8988T (cell line): ENCODE measurements around the gene TTLL10.

Experiments
- DNase-seq: peaks from one replicate; pipeline ENCODE4 v3.0.0; 2011

TTLL10 gene

DNA sequence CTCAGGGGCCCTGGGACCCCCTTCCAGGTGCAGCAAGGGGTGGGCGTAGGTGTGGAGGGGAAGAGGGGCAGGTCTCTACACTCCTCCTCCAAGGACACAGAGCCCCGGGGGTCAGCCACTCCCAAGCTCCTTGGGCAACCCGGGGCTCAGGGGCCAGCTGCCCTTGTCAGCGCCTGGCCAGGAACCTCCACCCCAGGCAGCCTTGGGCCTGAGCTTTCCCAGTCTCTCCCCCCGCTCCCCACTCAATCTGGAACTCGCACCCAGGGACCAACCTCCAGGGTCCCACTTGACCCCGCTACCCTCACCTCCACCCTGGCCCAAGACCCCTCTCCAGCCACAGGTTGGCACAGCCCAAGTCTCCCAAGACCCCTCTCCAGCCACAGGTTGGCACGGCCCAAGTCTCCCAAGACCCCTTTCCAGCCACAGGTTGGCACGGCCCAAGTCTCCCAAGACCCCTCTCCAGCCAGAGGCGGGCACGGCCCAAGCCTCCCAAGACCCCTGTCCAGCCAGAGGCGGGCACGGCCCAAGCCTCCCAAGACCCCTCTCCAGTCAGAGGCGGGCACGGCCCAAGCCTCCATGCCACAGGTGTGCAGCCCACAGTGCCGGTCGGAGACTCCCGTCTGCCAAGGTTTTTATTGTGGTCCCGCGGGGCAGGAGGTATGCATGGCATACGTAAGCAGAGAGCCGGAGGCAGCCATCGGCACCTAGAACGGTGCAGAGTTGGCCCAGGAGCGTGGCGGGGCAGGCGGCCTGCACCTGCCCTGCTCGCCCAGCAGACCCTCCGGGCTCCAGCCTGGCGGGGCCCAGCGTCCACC, 37.3 kb downstream of the TTLL10 start:
- peak; percentile 37 for DNase-seq

DNA sequence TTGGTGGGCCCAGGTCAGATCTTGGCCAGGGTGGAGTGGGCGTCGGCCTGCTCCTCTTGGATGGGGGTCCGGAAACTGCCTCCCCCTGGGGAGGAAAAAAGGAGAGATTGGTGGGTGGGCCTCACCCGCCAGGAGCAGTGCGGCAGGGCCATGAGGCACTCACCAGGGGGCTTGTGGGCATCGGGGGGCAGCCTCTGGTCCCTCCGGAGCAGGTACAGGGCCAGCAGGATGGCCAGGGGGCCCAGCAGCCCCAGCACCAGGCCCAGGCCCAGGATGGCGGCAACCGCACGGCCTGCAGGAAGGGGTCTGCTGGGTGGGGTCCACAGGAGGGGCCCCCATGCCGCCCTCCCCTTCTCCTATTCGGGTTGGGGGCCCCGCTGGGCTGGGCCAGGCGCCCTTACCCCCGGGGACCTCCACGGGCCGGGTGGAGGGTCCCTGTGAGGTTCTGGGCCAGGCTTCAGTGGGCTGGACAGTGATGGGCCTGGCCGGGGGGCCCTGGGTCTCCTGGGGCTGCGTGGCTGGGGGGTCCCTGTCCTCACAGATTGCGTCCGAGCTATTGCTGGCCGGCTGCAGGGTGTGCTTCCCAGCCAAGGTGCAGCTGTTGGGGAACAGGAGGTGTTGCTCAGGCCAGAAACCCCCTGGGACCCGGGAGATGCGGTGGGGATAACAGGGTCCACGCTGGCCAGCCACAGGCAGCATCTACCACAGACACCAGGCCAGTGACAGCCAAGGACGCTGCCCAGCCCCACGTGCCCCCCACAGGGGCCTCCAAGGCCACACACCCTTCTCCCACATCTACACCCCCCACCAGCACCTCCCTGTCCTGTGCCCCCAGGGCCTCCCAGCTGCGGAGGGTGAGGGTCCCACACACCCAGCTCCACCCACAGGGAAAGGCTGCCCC, 38.1 kb downstream of the TTLL10 start:
- DNase-seq, result peak; percentile 22

DNA sequence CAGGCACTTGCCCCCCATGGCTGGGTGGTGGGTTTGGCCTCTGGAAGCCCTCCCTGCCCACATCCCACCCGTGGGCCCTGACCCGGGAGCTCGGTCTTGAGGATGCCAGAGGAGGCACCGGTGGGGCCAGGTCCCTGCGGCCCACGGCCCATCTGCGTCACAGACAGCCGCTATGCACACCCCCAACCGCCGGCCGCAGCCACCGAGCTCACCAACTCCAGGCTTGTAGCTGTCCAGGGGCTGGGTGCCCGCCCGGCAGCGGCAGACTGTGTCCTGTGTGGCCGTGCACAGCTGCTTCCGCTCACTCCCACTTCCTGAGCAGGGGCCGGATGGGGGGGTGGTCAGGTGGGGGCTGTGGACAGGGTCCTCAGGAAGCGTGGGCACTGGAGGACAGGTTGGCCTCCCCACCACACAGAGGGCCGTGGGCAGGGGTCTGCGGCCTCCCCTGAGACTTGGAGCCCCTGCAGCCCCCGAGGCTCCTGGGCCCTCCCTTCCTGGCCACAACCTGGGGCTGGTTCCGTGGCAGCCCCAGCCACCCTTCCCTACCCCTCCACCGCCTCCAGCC, 39.2 kb downstream of the TTLL10 start:
- no peak for DNase-seq

DNA sequence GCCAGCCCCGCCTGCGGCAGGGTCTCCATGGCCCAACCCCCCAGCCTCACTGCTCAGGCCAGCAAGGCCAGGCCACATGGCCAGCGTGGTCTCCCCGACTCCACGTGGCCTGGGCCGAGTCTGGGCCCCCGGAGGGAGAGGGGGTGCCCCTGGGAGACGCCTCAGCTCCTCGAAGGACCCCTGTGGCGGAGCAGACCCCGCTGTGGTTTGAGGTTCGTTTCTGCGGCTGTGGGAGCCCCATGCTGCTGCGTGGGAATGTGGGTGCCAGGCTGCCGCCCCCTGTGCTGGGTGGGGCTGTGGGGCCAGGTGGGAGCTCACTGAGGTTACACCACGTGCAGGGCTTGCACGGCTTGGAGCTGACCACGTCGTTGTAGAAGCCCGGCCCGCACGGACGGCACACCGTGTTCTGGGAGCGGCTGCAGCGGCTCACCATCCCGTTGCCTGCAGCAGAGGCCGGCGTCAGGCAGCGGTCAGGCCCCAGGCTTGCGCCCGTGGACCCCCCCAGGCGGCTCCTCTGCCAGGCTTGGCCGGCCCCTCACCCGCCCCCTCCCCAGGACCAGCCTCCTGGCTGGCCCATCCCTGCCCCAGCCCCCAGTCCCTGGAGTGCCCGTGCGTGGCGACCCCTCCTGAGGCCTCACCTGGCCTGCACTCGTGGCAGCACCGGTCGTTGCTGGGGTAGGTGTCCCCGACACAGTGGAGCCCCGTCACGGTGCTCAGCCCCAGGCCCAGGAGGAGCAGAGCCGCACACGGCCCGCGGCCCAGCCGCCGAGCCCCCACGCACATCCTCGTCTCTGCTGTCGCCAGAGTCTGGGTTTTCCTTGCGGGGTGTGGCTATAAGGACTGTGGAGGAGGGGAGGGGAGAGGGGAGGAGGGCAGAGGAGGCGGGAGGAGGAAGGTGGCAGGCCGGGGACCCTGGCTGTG, 39.9 kb downstream of the TTLL10 start, which contains the start of gene TNFRSF4:
TSS of gene TNFRSF4 (minus strand) at position 809 of the 921 bp plus-strand sequence. CDS start at position 783, 26 bp downstream.
- DNase-seq, result no peak

DNA sequence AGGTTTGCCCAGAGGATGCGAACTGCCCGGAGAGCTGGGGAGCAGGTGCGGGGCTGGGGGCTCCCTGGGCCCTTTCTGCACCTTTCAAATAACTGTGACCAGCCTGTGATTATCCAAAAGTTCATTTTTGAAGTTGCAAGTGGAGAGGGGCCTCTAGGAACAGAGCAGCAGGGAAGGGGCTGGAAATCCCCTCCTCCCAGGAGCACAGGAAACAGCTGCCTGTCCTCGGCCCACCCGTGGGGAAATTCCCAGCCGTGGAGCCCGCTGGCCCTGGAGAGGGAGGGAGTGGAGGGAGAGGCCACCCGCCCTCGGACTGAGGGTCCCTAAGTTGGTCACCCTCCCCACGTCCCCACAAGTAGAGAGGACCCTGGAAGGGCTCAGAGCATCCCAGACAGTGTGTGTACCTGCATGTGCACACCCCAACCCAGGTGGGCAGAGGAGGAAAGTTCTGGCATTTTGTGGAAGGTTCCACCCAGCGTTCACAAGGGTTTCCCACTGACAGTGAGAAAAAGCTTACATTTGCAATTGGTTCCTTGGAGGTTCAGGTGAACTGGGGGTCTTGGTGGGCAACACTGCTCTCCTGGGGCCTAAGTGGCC, 41.5 kb downstream of the TTLL10 start:
- DNase-seq, result no peak

DNA sequence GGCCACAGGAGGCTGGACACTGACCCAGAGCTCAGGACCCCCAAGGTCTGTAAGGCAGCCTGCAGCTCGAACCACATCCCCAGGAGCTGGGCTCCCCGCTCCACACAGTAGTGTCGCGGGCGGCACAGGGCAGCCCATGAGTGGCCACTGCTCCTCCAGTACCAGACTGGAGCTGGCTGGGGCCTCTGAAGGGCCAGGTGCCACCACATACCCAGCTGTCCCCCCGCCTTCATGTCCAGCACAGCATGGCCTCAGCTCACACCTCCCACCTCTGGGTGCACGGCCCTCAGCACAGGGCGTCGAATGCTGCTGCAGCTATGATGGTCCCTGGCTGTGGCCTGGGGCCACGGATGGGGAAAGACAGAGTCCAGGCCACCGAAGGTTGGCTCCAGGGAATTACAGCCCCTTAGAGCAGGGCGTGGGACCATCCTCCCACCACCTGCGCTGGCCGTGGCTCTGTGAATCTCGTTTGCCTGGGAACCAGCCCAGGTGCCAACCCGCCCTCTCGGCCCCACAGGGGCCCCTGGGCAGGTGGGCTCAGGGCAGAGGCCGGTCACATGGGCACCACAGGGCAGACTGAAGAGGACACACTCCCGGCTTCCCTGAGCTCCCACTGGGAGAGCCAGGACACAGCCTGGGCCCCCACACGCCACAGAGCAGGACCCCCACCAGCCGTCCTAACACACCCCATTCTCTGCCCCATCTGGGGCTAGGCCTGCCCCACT, 42.4 kb downstream of the TTLL10 start:
- no peak for DNase-seq

DNA sequence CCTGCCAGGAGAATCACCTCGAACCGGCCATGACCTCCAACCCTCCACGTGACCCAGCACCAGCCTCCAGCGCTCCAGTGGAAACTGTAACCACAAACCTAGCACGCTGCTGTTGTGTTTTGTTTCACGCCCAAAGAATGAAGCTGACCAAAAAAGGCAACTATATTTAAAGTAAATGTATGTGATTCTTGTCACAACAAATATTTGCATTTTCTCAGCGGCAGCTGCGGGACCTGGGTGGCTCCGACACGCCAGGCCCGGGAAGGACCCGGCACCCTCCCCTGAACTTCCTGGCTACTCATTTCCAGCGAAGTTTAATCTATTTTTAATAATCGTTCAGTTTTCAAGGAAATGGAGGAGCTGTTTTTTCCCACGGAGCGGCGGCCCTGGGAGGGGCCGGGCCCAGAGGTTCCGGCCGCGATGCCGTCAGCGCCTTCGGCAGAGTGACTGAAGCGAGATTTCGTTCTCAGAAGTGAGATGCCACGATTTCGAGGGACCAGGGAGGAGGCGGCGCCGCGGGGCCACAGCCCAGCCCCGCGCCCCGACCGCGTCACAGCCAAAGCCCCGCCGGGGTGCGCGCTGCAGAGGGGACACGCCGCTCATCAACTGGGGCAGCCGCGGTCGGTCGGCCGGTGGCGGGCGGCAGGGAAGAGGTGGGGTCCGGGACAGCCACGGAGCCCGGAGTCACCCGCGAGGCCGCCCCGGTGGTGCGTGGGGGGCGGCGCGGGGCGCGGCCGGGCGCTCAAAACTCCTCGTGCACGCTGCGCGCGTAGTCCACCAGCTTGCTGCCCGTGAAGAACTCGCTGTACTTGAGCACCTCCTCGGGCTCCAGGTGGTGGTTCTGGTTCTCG, 43.3 kb downstream of the TTLL10 start:
- no peak for DNase-seq

DNA sequence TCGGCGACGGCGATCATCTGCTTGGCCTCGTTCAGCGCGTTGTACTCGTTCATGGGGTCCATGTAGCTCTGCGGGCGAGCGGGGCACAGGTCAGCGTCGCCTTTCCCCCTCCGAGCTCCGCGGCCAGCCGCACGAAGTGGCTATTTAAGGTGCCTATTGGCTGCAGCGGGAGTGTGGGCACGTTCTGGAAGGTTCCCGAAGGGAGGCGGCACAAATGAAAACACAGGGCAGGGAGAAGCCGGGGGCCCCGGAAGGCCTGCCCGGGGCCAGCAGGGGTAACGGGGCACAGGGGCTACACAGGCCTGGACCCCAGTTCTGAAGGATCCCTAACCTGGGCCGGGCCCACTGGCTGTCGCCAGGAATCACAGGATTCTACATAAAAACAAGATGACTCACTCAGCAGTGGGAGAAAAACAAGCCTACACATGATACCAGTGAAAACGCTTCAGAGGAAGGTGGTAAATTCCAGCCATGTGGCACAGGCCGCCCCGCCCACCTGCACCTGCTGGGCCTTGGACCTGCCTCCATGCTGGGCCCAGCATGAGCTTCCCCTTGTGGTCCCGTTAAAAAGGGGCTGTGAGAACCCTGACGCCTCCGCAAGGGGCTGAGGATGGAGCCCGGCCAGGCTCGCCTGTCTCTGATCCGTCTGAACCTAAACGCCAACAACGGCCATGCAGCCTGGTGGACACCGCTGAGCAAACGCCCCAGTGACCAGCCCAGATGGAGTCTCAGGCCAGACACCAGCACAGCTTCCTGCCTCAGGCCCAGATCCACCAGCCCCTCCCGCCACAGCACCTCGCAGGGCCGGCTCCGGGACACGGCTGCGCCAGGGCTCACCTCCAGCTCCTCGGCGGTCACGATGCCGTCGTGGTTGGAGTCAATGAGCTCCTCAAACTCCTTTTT, 44.2 kb downstream of the TTLL10 start:
- DNase-seq, result peak; percentile 97

DNA sequence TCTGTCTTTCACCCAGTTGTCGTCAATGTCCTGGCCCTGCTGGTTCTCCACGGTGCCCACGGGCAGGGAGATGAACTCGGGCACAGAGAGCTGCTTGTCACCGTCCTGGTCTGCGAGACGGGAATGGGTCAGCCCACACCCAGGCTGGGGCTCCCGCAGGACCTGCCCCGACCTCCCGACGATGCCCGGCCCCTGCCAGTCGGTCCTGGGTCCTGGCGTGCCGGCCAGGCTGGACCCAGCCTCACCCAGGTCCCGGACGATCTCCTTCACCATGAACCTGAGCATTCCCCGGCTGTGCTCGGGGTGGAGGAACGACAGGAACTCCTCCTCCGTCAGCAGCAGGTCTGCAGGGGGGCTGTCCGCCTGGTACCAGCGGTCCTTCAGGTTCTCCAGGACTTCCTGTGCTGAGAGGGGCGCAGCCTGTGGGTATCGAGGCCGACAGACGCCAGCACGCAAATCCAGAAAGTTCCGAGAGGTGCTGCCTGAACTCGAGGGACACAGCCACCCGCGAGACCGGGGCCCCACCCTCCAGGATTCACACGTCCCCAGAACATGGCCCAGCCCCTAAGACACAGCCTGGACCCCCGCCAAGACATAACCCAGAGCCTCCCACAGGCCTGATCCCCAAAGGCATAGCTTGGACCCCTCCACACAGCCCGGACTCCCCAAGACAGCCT, 45.0 kb downstream of the TTLL10 start:
- no peak for DNase-seq

DNA sequence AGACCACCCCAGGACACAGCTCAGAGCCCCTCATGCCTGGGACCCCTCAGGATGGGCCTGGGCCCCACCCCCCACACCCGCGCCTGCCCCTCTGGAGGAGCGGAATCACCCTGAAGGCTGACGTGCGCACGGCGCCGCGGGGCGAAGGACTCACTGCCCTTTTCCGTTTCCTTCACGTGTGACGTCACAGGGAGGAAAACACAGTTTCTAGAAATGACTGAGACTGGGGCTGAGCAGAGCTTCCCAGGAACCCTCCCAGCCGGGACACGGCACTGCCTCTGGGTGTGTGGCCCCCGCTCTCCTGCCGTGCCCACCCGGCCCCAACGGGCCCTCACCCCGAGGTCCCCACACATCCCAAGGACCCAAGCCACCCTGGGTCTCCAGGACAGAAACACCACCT, 45.7 kb downstream of the TTLL10 start:
- DNase-seq, result no peak

DNA sequence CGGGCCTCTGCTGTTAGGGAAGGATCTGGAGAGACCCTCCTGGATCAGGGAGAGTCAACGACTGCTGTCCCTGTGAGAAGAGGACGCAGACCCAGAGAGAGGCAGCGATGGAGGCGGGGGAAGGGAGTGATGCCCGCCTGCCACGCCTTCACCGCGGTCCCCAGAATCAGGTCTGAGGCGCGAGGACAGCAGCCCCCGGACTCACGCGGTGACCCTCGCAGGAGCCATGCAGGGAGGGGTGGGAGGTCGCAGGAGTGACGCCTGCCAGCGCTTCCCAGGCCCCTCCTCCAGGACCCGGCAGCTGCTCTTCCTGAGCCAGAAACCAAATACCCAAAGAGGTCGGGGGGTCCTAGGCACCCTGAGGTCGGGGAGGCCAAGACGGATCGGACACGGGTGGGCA, 46.5 kb downstream of the TTLL10 start:
- DNase-seq, result no peak

DNA sequence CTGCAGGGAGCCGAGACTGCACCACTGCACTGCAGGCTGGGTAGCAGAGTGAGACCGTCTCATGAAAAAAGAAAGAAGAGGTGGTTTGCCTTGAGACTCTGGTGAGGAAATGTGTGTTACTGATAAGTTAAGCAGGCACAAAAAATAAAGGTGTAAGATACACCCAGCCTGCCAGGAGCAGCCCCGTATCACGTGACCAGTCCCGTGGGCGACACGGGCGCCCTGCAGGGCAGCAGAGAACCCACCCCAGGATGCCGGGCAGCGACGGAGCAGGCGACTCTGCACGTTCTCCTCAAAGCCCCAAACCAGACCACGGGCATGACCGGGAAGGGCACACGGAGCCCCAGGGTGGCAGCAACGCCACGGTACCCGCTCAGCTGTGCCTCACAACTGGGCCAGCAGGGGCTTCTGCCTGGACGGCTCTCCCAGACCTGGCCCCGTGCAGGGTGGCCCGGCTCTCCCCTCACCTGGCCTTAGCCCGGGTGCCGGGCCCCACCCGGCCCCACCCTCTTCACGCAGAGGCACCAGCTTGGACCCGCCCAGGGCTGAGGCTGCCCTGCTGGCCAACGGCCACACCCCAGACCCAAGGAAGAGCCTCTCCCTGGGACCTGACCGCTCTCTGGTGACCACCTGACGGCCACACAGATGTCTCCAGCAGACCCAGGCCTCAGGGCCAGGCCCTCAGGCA, 48.4 kb downstream of the TTLL10 start:
- DNase-seq, result no peak

DNA sequence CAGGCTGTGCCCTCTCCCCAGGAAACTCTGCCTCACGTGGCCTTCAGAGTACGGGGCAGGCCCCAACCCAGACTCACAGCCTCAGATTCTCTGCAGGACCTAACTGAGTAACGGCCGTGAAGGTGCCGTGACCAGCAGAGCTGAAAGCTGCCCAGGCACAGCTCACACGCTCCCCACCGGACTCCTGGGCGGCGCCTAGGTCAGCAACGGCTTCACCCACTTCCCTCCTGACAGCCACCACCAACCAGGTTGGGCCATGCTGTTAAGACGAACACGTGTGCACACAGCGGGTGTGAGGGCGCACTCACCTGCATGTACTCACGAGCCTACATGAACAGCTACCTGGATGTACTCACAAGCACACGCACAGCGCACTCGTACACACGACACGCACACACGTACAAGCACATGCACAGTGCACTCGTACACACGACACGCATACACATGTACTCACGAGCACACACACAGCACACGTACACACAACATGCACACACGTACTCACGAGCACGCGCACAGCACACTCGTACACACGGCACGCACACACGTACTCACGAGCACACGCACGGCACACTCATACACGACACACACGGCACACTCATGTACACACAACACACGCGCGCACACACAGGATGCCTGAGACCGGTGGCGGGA, 49.0 kb downstream of the TTLL10 start:
- DNase-seq, result no peak

DNA sequence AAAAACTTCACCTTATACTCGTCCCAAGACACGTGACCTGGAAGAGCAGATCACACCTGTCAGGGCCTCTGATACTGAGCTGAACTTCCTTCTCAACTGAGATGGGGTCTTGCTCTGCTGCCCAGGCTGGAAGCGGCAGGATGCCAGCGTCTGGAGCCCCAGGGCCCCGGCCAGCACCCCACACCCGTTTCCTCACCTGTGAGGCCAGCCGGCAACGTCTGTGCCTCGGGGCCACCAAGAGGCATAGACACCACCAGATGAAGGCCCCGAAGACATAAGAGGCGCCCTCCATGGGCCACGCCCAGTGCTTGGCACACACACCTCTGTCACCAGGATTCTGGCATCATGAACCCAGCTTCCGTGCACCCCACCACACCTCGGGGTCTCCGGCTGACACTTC, 49.6 kb downstream of the TTLL10 start:
- DNase-seq, result no peak

DNA sequence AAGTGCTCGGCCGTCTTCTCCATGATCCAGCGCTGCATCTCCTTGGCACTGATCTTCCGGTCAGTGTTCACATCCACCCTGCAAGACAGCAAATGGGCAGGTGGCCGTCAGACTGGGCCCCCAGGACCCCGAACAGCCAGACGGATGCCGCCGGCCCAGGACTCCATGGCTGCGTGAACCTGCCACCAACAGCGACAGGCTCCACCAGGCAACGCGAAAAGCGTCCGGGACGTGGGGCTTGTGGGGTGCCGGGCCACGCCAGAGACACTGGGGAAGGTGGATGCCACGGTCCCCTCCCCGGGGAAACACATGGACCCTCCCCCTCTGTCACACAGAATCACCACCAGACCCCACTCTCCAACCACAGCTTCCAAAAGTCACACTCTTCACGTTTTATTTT, 50.2 kb downstream of the TTLL10 start:
- no peak for DNase-seq

DNA sequence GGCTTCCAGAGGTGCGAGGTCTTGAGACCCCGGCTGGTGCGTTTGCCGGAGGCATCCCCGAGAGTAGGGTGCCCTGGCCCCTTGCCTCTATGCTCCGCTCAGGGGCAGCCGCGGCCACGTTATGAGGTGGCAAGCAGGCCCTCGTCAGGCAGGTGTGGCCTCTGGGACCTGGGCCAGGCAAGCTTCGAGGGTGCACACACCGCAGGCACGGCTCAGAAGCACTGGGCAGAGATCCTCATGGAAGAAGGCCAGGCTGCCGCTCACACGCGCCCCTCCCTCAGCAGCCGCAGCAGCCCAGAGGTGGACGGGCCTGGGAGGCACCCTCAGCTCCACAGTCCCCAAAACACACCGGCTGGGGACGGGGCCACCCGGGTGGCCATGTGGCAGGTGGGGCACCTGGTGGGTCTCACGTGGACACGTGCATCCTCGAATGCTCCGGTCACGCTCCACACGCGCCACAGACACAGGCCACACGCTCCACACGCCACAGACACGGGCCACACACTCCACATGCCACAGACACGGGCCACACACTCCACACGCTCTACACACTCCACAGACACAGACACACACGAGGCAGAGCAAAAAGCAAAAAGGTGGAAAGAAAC, 51.7 kb downstream of the TTLL10 start:
- DNase-seq, result no peak

DNA sequence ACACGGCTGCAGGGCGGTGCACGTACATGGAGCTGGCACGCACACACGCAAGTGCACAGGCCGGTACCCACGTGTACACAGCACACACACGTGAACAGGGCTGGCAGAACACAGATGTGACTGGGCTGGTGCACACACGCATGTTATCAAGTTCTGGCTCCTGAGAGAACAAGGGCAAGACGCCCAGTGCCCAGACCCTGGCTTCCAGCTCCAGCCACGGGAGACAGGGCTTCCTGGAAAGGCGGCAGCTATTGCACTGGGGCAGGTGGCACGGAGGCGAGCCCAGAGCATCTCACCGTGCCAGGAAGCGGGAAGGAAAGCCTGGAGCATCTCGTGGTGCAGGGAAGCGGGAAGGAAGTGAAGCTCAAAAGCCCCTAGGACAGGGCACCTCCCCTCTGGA, 52.2 kb downstream of the TTLL10 start:
- DNase-seq, result no peak
